HepG2 (cell line): ENCODE results near the gene UGGT1. TPM values are rescaled to one million over a fixed set of nuclear protein-coding genes. Genes with fewer than 3 reads are reported as not detected.
A peak's percentile ranks its signal among the peaks of the same experiment; 100 is the strongest.

ENCODE experiments used
- CHCHD3 ChIP-seq: sonication (generic); formaldehyde crosslinking; IDR thresholded peaks from 2 replicates; pipeline ENCODE4 v1.8.0; 2022; ENCODE audit warnings: mild to moderate bottlenecking, missing genetic modification reagents, moderate library complexity
- GZF1 ChIP-seq: sonication (generic); formaldehyde crosslinking; IDR thresholded peaks from 2 replicates; pipeline ENCODE4 v1.5.1; 2020; ENCODE audit warnings: mild to moderate bottlenecking, missing genetic modification reagents
- HOMEZ ChIP-seq: IDR thresholded peaks from 2 replicates; pipeline ENCODE4 v1.6.1; 2016; ENCODE audit warnings: low read depth
- KAT8 ChIP-seq: IDR thresholded peaks from 2 replicates; pipeline ENCODE4 v1.6.1; 2016; ENCODE audit warnings: missing genetic modification reagents, missing compliant biosample characterization
- MAFF ChIP-seq: IDR thresholded peaks from 2 replicates; pipeline ENCODE4 v1.6.1; 2011; ENCODE audit warnings: low read depth, low read length, improper control_type of control experiment
- NCOA1 ChIP-seq: sonication (generic); formaldehyde crosslinking; IDR thresholded peaks from 2 replicates; pipeline ENCODE4 v1.9.0; 2021; ENCODE audit warnings: missing genetic modification reagents
- NR2F6 ChIP-seq, 2 experiments: IDR thresholded peaks; 2 replicates each; pipeline ENCODE4 v1.6.1; 2016; ENCODE audit warnings: antibody characterized with exemption in 1 of 2, mild to moderate bottlenecking in 1 of 2
- PAWR ChIP-seq: sonication (generic); formaldehyde crosslinking; IDR thresholded peaks from 2 replicates; pipeline ENCODE4 v1.4.0; 2020; ENCODE audit warnings: missing genetic modification reagents, mild to moderate bottlenecking, borderline replicate concordance
- PHF21A ChIP-seq: sonication (generic); formaldehyde crosslinking; IDR thresholded peaks from 2 replicates; pipeline ENCODE4 v1.5.0; 2020; ENCODE audit warnings: mild to moderate bottlenecking, missing genetic modification reagents
- THAP11 ChIP-seq: IDR thresholded peaks from 2 replicates; pipeline ENCODE4 v1.6.1; 2016; ENCODE audit warnings: missing biosample characterization, missing genetic modification reagents
- ZMYM2 ChIP-seq: sonication (generic); formaldehyde crosslinking; IDR thresholded peaks from 2 replicates; pipeline ENCODE4 v1.8.0; 2022; ENCODE audit warnings: mild to moderate bottlenecking, missing genetic modification reagents
- ZNF207 ChIP-seq: fragments of 450-650 bp; IDR thresholded peaks from 2 replicates; pipeline ENCODE4 v1.6.1; 2016; ENCODE audit warnings: antibody characterized with exemption, borderline replicate concordance
- ZNF253 ChIP-seq: sonication (generic); formaldehyde crosslinking; IDR thresholded peaks from 2 replicates; pipeline ENCODE4 v1.8.0; 2022; ENCODE audit warnings: mild to moderate bottlenecking, missing genetic modification reagents, borderline replicate concordance
- ZNF496 ChIP-seq: sonication (generic); formaldehyde crosslinking; IDR thresholded peaks from 2 replicates; pipeline ENCODE4 v1.8.1; 2023; ENCODE audit warnings: mild to moderate bottlenecking, moderate library complexity, missing genetic modification reagents; ENCODE audit not compliant: insufficient replicate concordance
- ZNF580 ChIP-seq: IDR thresholded peaks from 2 replicates; pipeline ENCODE4 v1.6.1; 2016; ENCODE audit warnings: low read depth, borderline replicate concordance
- ZZZ3 ChIP-seq: sonication (generic); formaldehyde crosslinking; IDR thresholded peaks from 2 replicates; pipeline ENCODE4 v1.4.0; 2020; ENCODE audit warnings: missing genetic modification reagents, mild to moderate bottlenecking, borderline replicate concordance
- polyA plus RNA-seq, 8 experiments: library from polyadenylated mRNA; depleted of rRNA in 3 of 8; stranded (reverse) in 7 of 8; unstranded in 1 of 8; fragments of >200 nt; fragmentation: Illumina TruSeq in 4 of 8; extraction: Trizol in 4 of 8; gene quantifications; 2 replicates each; pipeline versions ENCODE4 v1.2.1 to v1.2.3, GENCODE V29; 2011 to 2016; ENCODE audit warnings: low read depth in 4 of 8, missing spikeins in 1 of 8, mixed read lengths in 1 of 8; ENCODE audit not compliant: insufficient read depth in 1 of 8
- total RNA-seq, 5 experiments: library from RNA; depleted of rRNA; stranded (reverse); fragments of >200 nt; fragmentation: Illumina TruSeq; extraction: Trizol; gene quantifications; 2 replicates each; pipeline ENCODE4 v1.2.3, GENCODE V29; 2016; ENCODE audit warnings: low read depth in 1 of 5
- TF ChIP-seq, protein P1 (sequence below): sonication (generic); formaldehyde crosslinking; IDR thresholded peaks from 2 replicates; pipeline ENCODE4 v1.8.1; 2023; ENCODE audit warnings: mild to moderate bottlenecking, missing genetic modification reagents
- TF ChIP-seq, protein P2 (sequence below): sonication (generic); formaldehyde crosslinking; IDR thresholded peaks from 2 replicates; pipeline ENCODE4 v1.5.0; 2020; ENCODE audit warnings: missing genetic modification reagents
- TF ChIP-seq, protein P3 (sequence below): IDR thresholded peaks from 2 replicates; pipeline ENCODE4 v1.6.1; 2016; ENCODE audit warnings: missing compliant biosample characterization, missing genetic modification reagents, borderline replicate concordance

The UGGT1 gene
- total and polyA plus RNA-seq, 2 of the 13 experiments (the other 11 are each of a cell fraction or from before 2014, with no cell fraction given): 35.8 to 83.2 TPM

- TF ChIP-seq HOMEZ (CRISPR knock-in tag) (peak; percentile 82), GZF1 (CRISPR knock-in tag) (0 out of 2 replicates have a peak, but pooled peaks have one; percentile 61), THAP11 (peak; percentile 26; the same call in 1 of the 2 replicates), ZNF253 (CRISPR knock-in tag) (no peak), NR2F6 (IDR thresholded peaks at IDR 0.05) (peak; percentile 69), NR2F6 (CRISPR knock-in tag; IDR thresholded peaks at IDR 0.05) (peak; percentile 74), ZNF207 (no peak), ZNF496 (CRISPR knock-in tag) (no peak), PHF21A (CRISPR knock-in tag) (peak; percentile 72; the same call in 1 of the 2 replicates), NCOA1 (CRISPR knock-in tag) (no peak), ZZZ3 (CRISPR knock-in tag) (no peak), CHCHD3 (no peak), ZMYM2 (CRISPR knock-in tag) (no peak), KAT8 (CRISPR knock-in tag) (peak; percentile 72; the same call in 1 of the 2 replicates), MAFF (peak; percentile 82), ZNF580 (CRISPR knock-in tag) (peak; percentile 52; the same call in 1 of the 2 replicates), PAWR (CRISPR knock-in tag) (no peak)
- TF ChIP-seq, protein P1, sequence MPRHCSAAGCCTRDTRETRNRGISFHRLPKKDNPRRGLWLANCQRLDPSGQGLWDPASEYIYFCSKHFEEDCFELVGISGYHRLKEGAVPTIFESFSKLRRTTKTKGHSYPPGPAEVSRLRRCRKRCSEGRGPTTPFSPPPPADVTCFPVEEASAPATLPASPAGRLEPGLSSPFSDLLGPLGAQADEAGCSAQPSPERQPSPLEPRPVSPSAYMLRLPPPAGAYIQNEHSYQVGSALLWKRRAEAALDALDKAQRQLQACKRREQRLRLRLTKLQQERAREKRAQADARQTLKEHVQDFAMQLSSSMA (CRISPR knock-in tag): no peak
- TF ChIP-seq, protein P2, sequence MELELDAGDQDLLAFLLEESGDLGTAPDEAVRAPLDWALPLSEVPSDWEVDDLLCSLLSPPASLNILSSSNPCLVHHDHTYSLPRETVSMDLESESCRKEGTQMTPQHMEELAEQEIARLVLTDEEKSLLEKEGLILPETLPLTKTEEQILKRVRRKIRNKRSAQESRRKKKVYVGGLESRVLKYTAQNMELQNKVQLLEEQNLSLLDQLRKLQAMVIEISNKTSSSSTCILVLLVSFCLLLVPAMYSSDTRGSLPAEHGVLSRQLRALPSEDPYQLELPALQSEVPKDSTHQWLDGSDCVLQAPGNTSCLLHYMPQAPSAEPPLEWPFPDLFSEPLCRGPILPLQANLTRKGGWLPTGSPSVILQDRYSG (CRISPR knock-in tag): no peak
- TF ChIP-seq, protein P3, sequence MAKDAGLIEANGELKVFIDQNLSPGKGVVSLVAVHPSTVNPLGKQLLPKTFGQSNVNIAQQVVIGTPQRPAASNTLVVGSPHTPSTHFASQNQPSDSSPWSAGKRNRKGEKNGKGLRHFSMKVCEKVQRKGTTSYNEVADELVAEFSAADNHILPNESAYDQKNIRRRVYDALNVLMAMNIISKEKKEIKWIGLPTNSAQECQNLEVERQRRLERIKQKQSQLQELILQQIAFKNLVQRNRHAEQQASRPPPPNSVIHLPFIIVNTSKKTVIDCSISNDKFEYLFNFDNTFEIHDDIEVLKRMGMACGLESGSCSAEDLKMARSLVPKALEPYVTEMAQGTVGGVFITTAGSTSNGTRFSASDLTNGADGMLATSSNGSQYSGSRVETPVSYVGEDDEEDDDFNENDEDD (CRISPR knock-in tag): peak; percentile 51; the same call in 1 of the 2 replicates
- TF ChIP-seq, all 625 proteins: peak for 139
These were observed 104.5 kb downstream of the UGGT1 start (continued) for GRCh38 chr2:128195435-128195984.
